Measurements from ENCODE around the gene SNX13.
"Not testable (repeated sequence)": the region's sequence is repeated elsewhere in the genome, so short reads cannot be mapped to it uniquely, and the experiment has no call there.

Gene SNX13

DNA sequence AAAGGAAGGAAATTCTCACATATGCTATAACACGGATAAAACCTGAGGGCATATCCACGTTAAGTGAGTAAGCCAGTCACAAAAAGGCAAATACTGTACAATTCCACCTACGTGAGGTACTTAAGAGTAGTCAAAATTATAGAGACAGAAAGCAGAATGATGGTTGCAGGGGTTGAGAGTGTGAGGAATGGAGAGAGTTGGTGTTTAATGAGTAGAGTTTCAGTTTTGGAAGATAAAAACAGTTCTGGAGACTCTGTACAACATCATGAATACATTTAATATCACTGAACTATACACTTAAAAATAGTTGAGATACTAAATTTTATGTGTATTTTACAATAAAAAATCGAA, 95.1 kb downstream of the SNX13 start:
- no peak for DNase-seq (ENCODE audit: low read depth in 2 of 2)

GRCh38 chr7:17844514-17845196, 95.6 kb downstream of the SNX13 start:
- no peak for DNase-seq (ENCODE audit: low read depth in 2 of 2)

GRCh38 chr7:17844022-17844421, 96.3 kb downstream of the SNX13 start:
- no peak for DNase-seq (ENCODE audit: low read depth in 2 of 2)

GRCh38 chr7:17843041-17843440, 97.3 kb downstream of the SNX13 start:
- DNase-seq (ENCODE audit: low read depth in 2 of 2), result no peak

DNA sequence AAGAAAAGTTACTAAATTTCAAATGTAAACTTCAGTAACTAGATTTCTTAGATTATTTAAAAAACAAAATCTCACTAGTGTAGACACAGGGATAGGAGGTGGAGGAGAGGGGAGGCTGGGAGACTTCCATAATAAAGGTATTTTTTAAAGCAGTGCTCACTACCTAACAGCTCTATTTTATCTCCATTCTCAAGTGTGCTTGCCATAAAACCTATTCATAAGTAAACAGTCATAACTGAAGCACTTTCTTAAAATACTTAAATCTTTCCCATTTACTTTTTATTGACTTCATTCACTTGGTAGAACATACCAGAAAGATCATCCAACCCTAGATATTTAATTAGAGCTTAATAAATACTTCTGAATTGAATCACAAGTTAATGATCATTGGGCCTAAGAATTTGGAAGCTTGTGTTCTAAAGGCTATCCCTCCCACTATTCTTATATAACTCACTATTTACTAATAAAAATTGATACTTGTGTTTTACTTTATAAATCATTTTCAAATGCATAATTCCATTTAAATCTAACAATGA, 107.4 kb downstream of the SNX13 start:
- no peak for DNase-seq (ENCODE audit: low read depth in 2 of 2)

GRCh38 chr7:17832242-17832641, 108.1 kb downstream of the SNX13 start:
- DNase-seq (ENCODE audit: low read depth in 2 of 2), result no peak

GRCh38 chr7:17830206-17830605, 110.1 kb downstream of the SNX13 start:
- no peak for DNase-seq (ENCODE audit: low read depth in 2 of 2)

DNA sequence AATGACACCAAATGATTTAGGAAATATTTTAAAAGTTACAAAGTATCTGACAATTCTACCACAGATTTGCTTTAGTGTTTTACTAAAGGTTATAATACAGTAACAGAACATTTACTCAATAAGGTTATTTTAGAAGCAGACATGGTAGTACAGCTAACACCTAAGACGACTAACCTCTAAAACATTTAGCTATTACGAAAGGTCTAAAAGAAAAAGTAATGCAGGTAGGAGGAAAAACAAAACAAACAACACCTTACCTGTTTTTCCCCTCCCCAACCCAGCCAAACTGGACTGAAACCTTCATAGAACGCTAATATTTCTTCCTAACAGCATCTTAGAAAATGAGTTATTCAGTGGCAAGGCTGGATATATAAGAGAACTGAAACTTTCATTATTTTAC, 111.3 kb downstream of the SNX13 start:
- no peak for DNase-seq (ENCODE audit: low read depth in 2 of 2)

DNA sequence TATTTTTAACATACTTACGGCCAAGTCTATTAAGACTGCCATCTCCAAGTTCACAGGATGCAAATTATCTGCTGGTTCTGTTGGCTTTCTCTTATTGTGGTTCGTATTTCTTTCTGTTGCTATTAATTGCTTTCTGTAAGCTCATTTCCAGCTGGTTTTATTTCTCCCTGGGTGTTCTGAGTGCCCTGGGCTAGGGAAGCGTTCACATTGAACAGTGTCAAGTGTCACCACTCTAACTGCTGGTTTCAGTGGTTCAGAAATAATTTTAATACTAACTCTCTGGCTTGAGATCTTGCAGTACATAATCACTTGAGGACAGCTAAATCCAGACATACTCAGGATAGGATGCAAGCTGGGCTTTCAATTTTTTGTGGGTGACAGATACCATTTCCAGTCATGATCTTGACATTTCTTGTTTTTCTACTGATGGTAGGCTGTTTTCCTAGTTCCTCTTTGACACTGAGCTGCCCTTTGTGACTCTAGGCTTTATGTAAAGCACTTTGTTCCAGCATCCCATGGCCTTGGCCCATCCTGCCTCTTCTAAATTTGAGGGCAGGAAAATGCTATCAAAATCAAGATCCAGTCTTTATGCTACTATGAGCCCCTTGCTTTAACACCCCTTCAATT, 117.6 kb downstream of the SNX13 start:
- no peak for DNase-seq (ENCODE audit: low read depth in 2 of 2)

DNA sequence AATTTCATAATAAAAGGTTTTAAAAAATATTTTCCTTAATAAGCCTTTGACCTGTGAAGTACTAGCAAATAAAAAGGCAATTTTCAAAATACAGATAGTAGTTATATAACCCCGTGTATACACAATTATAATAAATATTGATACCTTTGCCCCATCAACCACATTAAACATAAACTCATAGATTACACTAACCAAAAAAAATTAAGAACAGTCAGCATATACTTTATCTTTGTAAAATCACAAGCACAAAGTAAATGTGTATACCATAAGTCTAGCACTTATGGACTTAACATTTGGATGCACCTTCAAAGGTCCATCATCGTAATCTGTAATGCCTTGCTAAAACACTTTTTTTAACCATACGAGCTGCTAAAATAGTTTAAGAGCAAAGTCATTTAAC, 123.4 kb downstream of the SNX13 start:
- no peak for DNase-seq (ENCODE audit: low read depth in 2 of 2)

DNA sequence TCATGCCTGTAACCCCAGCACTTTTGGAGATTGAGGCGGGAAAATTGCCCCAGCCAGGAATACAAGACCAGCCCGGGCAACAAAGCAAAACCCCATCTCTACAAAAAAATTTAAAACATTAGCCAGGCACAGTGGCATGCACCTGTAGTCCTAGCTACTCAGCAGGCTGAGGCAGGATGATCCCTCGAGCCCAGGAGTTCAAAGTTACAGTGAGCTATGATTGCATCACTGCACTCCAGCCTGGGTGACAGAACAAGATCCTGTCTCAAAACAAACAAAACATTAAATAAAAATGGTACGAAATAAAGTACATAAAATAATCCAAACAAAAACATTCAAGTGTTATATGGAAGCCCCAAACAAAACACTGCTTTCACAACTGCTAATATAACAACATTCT, 125.0 kb downstream of the SNX13 start:
- no peak for DNase-seq (ENCODE audit: low read depth in 2 of 2)

DNA sequence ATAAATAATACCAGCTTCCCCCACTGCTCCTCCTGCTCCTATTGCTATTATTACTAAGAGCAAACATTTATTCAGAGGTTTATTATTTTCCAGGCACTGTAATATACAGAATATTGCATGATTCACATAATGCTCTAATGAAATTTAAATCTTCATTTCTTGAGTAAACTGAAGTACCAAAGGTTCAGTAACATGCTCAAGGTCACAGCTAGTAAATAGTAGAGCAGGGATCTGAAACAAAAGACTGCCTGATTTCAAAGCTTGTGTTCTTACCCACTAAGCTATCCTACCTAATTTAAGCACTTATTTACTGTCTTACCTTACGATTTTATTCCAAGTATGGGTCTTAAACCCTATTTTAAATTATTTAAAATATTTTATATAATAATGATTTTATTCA, 126.2 kb downstream of the SNX13 start:
- no peak for DNase-seq (ENCODE audit: low read depth in 2 of 2)

GRCh38 chr7:17809215-17809614, 131.1 kb downstream of the SNX13 start:
- DNase-seq (ENCODE audit: low read depth in 2 of 2), result not testable (repeated sequence)

- DNase-seq (ENCODE audit: low read depth in 2 of 2), result no peak
Observed at GRCh38 chr7:17807242-17807641, 133.1 kb downstream of the SNX13 start.

- no peak for DNase-seq (ENCODE audit: low read depth in 2 of 2)
Observed at GRCh38 chr7:17806631-17807030, 133.7 kb downstream of the SNX13 start.

GRCh38 chr7:17802056-17802455, 138.2 kb downstream of the SNX13 start:
- no peak for DNase-seq (ENCODE audit: low read depth in 2 of 2)

DNA sequence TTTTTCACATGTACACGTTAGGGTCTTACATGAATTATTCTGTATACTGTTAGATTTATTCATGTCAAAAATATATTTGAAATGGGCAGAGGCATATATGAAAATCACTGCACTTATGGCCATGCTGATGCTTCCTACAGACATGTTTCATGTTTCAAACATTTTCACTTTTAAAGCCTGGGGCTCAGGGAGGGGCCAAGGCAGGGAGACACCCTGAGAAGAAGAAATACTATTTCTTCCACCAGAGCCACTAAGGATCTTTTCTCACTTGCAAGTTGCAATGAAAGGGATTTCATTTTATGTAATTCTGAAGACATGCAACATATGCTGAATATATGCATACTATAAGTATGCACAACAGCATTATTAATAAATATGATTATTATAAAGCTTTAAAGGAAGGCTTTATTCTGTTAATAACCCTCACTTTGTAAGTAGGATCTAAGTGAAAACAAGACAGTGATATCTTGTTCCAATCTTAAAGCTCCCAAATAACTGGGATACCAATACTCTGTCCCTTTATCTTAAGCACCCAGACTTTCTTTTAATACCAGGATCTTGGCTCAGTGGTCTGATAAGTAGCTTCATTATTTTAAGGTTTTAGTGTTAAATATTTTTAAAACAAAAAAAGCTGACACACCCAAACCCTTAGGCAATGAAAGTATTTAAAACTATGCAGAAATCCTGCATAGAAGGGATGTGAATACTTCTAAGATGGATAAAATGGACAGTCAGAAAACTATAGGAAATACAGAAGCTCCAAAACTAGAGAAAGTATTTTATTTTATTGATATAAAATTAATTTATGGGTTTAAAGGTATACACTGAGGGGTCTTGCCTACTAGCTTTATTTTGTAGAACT, 148.0 kb downstream of the SNX13 start:
- DNase-seq (ENCODE audit: low read depth in 2 of 2), result no peak

DNA sequence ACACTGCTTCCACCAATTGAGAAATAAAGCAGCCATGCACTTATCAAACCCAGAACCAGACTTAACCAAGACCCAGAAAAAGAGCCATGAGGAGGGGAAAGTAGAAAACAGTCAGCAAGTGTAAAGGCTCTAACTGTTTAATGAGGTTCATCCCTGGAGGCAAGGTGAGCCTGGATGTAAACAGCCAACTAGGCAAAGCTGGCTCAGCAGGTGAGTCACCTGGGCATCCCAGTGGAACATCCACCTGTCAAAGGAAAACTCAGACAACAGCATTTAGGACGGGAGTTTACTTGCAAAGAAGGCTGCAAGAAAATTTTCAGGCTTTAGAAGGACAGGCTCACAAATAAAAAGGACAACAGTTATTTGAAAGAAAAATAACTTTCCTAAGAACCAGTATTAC, 153.0 kb downstream of the SNX13 start:
- no peak for DNase-seq (ENCODE audit: low read depth in 2 of 2)

- DNase-seq (ENCODE audit: low read depth in 2 of 2), result no peak
Observed at GRCh38 chr7:17786314-17786852, 153.9 kb downstream of the SNX13 start.

DNA sequence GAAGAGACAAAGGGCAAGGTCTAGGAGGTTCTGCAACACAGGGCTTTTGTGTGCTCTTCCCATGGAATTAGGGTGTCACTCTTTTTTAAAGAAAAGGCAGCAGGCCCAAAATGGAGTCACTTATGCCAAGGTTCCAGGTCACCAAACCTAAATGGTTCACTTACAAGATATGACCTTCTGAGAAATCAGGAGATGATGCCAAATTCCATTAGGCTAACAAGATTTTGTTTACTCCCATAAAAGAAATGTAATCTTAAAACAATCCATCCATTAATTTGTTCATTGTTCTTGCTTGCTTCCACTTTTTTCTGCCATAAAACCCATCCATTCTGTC, 158.1 kb downstream of the SNX13 start:
- no peak for DNase-seq (ENCODE audit: low read depth in 2 of 2)

GRCh38 chr7:17781491-17782215, 158.6 kb downstream of the SNX13 start:
- no peak for DNase-seq (ENCODE audit: low read depth in 2 of 2)

GRCh38 chr7:17779381-17779780, 160.9 kb downstream of the SNX13 start:
- DNase-seq (ENCODE audit: low read depth in 2 of 2), result no peak
